HepG2 (cell line): Measurements from ENCODE around the gene CYP4F8. TPM values are rescaled to one million over a fixed set of nuclear protein-coding genes. Genes with fewer than 3 reads are reported as not detected.

ENCODE experiments used
- BRD4 ChIP-seq: sonication (generic); formaldehyde crosslinking; IDR thresholded peaks from 2 replicates; pipeline ENCODE4 v1.4.0; 2020; ENCODE audit warnings: missing genetic modification reagents
- CBX5 ChIP-seq: sonication (generic); formaldehyde crosslinking; IDR thresholded peaks from 2 replicates; pipeline ENCODE4 v1.4.0; 2020; ENCODE audit warnings: missing genetic modification reagents, borderline replicate concordance
- DMAP1 ChIP-seq: IDR thresholded peaks from 2 replicates; pipeline ENCODE4 v1.6.1; 2016
- ELF4 ChIP-seq: sonication (generic); formaldehyde crosslinking; IDR thresholded peaks from 2 replicates; pipeline ENCODE4 v1.5.0; 2020; ENCODE audit warnings: missing genetic modification reagents, mild to moderate bottlenecking, moderate library complexity, borderline replicate concordance
- GATAD2A ChIP-seq: IDR thresholded peaks from 2 replicates; pipeline ENCODE4 v1.6.1; 2016
- HNF1A ChIP-seq, 2 experiments: sonication (generic) in 1 of 2; formaldehyde crosslinking in 1 of 2; IDR thresholded peaks; 2 replicates each; pipeline versions ENCODE4 v1.4.0 to v1.6.1; 2016 to 2020; ENCODE audit warnings: borderline replicate concordance in 1 of 2, low read depth in 1 of 2, mild to moderate bottlenecking in 1 of 2, missing genetic modification reagents in 1 of 2
- HNRNPL ChIP-seq: fragments of 200-400 bp; formaldehyde crosslinking; IDR thresholded peaks from 2 replicates; pipeline ENCODE4 v1.6.1; 2017; ENCODE audit warnings: mild to moderate bottlenecking, low read depth, low read length
- KLF15 ChIP-seq: sonication (generic); formaldehyde crosslinking; IDR thresholded peaks from 2 replicates; pipeline ENCODE4 v1.8.1; 2023; ENCODE audit warnings: borderline replicate concordance, mild to moderate bottlenecking, inconsistent platforms, missing genetic modification reagents, mixed read lengths
- NCOA1 ChIP-seq: sonication (generic); formaldehyde crosslinking; IDR thresholded peaks from 2 replicates; pipeline ENCODE4 v1.9.0; 2021; ENCODE audit warnings: missing genetic modification reagents
- NFE2 ChIP-seq: sonication (generic); formaldehyde crosslinking; IDR thresholded peaks from 2 replicates; pipeline ENCODE4 v1.4.0; 2020; ENCODE audit warnings: missing genetic modification reagents
- NFE2L2 ChIP-seq: fragments of 150-350 bp; IDR thresholded peaks from 2 replicates; pipeline ENCODE4 v1.6.1; 2014; ENCODE audit warnings: low read length
- ONECUT2 ChIP-seq: sonication (generic); formaldehyde crosslinking; IDR thresholded peaks from 2 replicates; pipeline ENCODE4 v1.4.0; 2020; ENCODE audit warnings: missing genetic modification reagents
- PHF20 ChIP-seq: sonication (generic); formaldehyde crosslinking; IDR thresholded peaks from 2 replicates; pipeline ENCODE4 v1.5.0; 2020; ENCODE audit warnings: mild to moderate bottlenecking, missing genetic modification reagents
- ZFP36L1 ChIP-seq: sonication (generic); formaldehyde crosslinking; IDR thresholded peaks from 2 replicates; pipeline ENCODE4 v1.8.0; 2022; ENCODE audit warnings: mild to moderate bottlenecking, missing genetic modification reagents, moderate library complexity
- ZMAT3 ChIP-seq: sonication (generic); formaldehyde crosslinking; conservative IDR thresholded peaks from 2 replicates; pipeline ENCODE4 v1.7.0; 2021; ENCODE audit warnings: missing genetic modification reagents
- ZNF138 ChIP-seq: sonication (generic); formaldehyde crosslinking; IDR thresholded peaks from 2 replicates; pipeline ENCODE4 v1.5.0; 2020; ENCODE audit warnings: mild to moderate bottlenecking, low read depth, missing genetic modification reagents
- ZNF543 ChIP-seq: sonication (generic); formaldehyde crosslinking; IDR thresholded peaks from 2 replicates; pipeline ENCODE4 v1.4.0; 2020; ENCODE audit warnings: mild to moderate bottlenecking, missing genetic modification reagents
- ZNF597 ChIP-seq: sonication (generic); formaldehyde crosslinking; IDR thresholded peaks from 2 replicates; pipeline ENCODE4 v1.5.0; 2020; ENCODE audit warnings: missing genetic modification reagents
- ZNF616 ChIP-seq: sonication (generic); formaldehyde crosslinking; IDR thresholded peaks from 2 replicates; pipeline ENCODE4 v1.5.0; 2020; ENCODE audit warnings: low read depth, mild to moderate bottlenecking, missing genetic modification reagents
- ZNF660 ChIP-seq: sonication (generic); formaldehyde crosslinking; IDR thresholded peaks from 2 replicates; pipeline ENCODE4 v1.5.1; 2020; ENCODE audit warnings: mild to moderate bottlenecking, low read depth, missing genetic modification reagents, borderline replicate concordance
- ZNF772 ChIP-seq: sonication (generic); formaldehyde crosslinking; IDR thresholded peaks from 2 replicates; pipeline ENCODE4 v1.5.0; 2020; ENCODE audit warnings: mild to moderate bottlenecking, missing genetic modification reagents
- polyA plus RNA-seq, 8 experiments: library from polyadenylated mRNA; depleted of rRNA in 3 of 8; stranded (reverse) in 7 of 8; unstranded in 1 of 8; fragments of >200 nt; fragmentation: Illumina TruSeq in 4 of 8; extraction: Trizol in 4 of 8; gene quantifications; 2 replicates each; pipeline versions ENCODE4 v1.2.1 to v1.2.3, GENCODE V29; 2011 to 2016; ENCODE audit warnings: low read depth in 4 of 8, missing spikeins in 1 of 8, mixed read lengths in 1 of 8; ENCODE audit not compliant: insufficient read depth in 1 of 8
- total RNA-seq, 5 experiments: library from RNA; depleted of rRNA; stranded (reverse); fragments of >200 nt; fragmentation: Illumina TruSeq; extraction: Trizol; gene quantifications; 2 replicates each; pipeline ENCODE4 v1.2.3, GENCODE V29; 2016; ENCODE audit warnings: low read depth in 1 of 5
- TF ChIP-seq, protein P1 (sequence below): sonication (generic); formaldehyde crosslinking; IDR thresholded peaks from 2 replicates; pipeline ENCODE4 v1.4.0; 2020; ENCODE audit warnings: missing genetic modification reagents
- TF ChIP-seq, protein P2 (sequence below): sonication (generic); formaldehyde crosslinking; IDR thresholded peaks from 2 replicates; pipeline ENCODE4 v1.8.1; 2023; ENCODE audit warnings: missing genetic modification reagents, mild to moderate bottlenecking, borderline replicate concordance

Gene CYP4F8
- total and polyA plus RNA-seq, 2 of the 13 experiments (the other 11 are each of a cell fraction or from before 2014, with no cell fraction given), result not detected

- TF ChIP-seq HNF1A (IDR thresholded peaks at IDR 0.05; ENCODE audit: low read depth) (no peak), HNF1A (CRISPR knock-in tag; IDR thresholded peaks at IDR 0.05; ENCODE audit: borderline replicate concordance) (0 out of 2 replicates have a peak, but pooled peaks have one; percentile 34), ZNF772 (CRISPR knock-in tag) (0 out of 2 replicates have a peak, but pooled peaks have one; percentile 40), HNRNPL (0 out of 2 replicates have a peak, but pooled peaks have one; percentile 66), ZNF597 (CRISPR knock-in tag) (no peak), ZNF138 (CRISPR knock-in tag) (no peak), ONECUT2 (no peak), GATAD2A (CRISPR knock-in tag) (no peak), KLF15 (no peak), ZNF660 (no peak), NFE2L2 (peak; percentile 72), NCOA1 (CRISPR knock-in tag) (no peak), ZNF543 (CRISPR knock-in tag) (no peak), NFE2 (CRISPR knock-in tag) (0 out of 2 replicates have a peak, but pooled peaks have one; percentile 10), BRD4 (no peak), ZNF616 (no peak), ELF4 (CRISPR knock-in tag) (no peak), CBX5 (no peak), DMAP1 (CRISPR knock-in tag) (no peak), ZFP36L1 (CRISPR knock-in tag) (no peak), ZMAT3 (CRISPR knock-in tag) (no peak), PHF20 (no peak)
- TF ChIP-seq, protein P1, sequence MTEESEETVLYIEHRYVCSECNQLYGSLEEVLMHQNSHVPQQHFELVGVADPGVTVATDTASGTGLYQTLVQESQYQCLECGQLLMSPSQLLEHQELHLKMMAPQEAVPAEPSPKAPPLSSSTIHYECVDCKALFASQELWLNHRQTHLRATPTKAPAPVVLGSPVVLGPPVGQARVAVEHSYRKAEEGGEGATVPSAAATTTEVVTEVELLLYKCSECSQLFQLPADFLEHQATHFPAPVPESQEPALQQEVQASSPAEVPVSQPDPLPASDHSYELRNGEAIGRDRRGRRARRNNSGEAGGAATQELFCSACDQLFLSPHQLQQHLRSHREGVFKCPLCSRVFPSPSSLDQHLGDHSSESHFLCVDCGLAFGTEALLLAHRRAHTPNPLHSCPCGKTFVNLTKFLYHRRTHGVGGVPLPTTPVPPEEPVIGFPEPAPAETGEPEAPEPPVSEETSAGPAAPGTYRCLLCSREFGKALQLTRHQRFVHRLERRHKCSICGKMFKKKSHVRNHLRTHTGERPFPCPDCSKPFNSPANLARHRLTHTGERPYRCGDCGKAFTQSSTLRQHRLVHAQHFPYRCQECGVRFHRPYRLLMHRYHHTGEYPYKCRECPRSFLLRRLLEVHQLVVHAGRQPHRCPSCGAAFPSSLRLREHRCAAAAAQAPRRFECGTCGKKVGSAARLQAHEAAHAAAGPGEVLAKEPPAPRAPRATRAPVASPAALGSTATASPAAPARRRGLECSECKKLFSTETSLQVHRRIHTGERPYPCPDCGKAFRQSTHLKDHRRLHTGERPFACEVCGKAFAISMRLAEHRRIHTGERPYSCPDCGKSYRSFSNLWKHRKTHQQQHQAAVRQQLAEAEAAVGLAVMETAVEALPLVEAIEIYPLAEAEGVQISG (CRISPR knock-in tag), result peak; percentile 12; the same call in 1 of the 2 replicates
- TF ChIP-seq, protein P2, sequence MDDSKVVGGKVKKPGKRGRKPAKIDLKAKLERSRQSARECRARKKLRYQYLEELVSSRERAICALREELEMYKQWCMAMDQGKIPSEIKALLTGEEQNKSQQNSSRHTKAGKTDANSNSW (CRISPR knock-in tag), result no peak
Measured at GRCh38 chr19:15640294-15640903, 25.4 kb downstream of the CYP4F8 start, which contains the start of gene CYP4F3 (continued).
